Endothelial cell of umbilical vein (primary cell): ENCODE results near the gene MLANA.

ENCODE experiments used
- EZH2 ChIP-seq: IDR thresholded peaks from 2 replicates; pipeline ENCODE4 v1.6.1; 2012; ENCODE audit warnings: borderline replicate concordance, low read depth, mild to moderate bottlenecking, moderate library complexity, low read length, inconsistent platforms; ENCODE audit not compliant: severe bottlenecking
- MYC ChIP-seq: IDR thresholded peaks from one replicate; pipeline ENCODE4 v1.6.1; 2011; ENCODE audit warnings: mild to moderate bottlenecking, low read depth, low read length
- POLR2A ChIP-seq: IDR thresholded peaks from 2 replicates; pipeline ENCODE4 v1.6.1; 2012; ENCODE audit warnings: low read depth, mild to moderate bottlenecking, control low read depth, low read length
- POLR2AphosphoS5 ChIP-seq: IDR thresholded peaks from 2 replicates; pipeline ENCODE4 v1.6.1; 2012; ENCODE audit warnings: low read depth, mild to moderate bottlenecking, control low read depth, low read length, moderate library complexity; ENCODE audit not compliant: insufficient read depth
- TF ChIP-seq, protein P1 (sequence below), 2 donors: IDR thresholded peaks; 1 replicate in 1 of 2; 2 replicates in 1 of 2; pipeline ENCODE4 v1.5.1; 2011; ENCODE audit warnings: low read length in 2 of 2, mild to moderate bottlenecking in 2 of 2, moderate library complexity in 2 of 2, control low read depth in 1 of 2, inconsistent platforms in 1 of 2, low read depth in 1 of 2; ENCODE audit not compliant: insufficient read depth in 1 of 2; ENCODE audit errors: extremely low read depth in 1 of 2

- TF ChIP-seq, protein P1, sequence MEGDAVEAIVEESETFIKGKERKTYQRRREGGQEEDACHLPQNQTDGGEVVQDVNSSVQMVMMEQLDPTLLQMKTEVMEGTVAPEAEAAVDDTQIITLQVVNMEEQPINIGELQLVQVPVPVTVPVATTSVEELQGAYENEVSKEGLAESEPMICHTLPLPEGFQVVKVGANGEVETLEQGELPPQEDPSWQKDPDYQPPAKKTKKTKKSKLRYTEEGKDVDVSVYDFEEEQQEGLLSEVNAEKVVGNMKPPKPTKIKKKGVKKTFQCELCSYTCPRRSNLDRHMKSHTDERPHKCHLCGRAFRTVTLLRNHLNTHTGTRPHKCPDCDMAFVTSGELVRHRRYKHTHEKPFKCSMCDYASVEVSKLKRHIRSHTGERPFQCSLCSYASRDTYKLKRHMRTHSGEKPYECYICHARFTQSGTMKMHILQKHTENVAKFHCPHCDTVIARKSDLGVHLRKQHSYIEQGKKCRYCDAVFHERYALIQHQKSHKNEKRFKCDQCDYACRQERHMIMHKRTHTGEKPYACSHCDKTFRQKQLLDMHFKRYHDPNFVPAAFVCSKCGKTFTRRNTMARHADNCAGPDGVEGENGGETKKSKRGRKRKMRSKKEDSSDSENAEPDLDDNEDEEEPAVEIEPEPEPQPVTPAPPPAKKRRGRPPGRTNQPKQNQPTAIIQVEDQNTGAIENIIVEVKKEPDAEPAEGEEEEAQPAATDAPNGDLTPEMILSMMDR (IDR thresholded peaks at IDR 0.05; ENCODE audit: extremely low read depth in 1 of 2, insufficient read depth in 1 of 2, low read depth in 1 of 2, low read length in 2 of 2), result no peak
- TF ChIP-seq MYC (no peak), POLR2AphosphoS5 (no peak), EZH2 (no peak), POLR2A (no peak)
Measured at GRCh38 chr9:5897851-5898250, 7.2 kb downstream of the MLANA start.
